ENCODE measurements around the gene TEX50. TPM values are rescaled to one million over a fixed set of nuclear protein-coding genes. Genes with fewer than 3 reads are reported as not detected.

Gene TEX50
- total and polyA plus RNA-seq, 2 donors from 2014 or later (not counting 2 experiments from before 2014, with no cell fraction given) = not detected

Other genes with a start within 250 kb of the TEX50 start
- gene PRDX6, start 158.0 kb upstream of the TEX50 start, total RNA-seq = 162 and 163 TPM in 2 replicates
- gene PRDX6, start 158.0 kb upstream of the TEX50 start, polyA plus RNA-seq = 233 and 268 TPM in 2 replicates
- gene SLC9C2, start 32.3 kb upstream of the TEX50 start, total RNA-seq = not detected in 2 replicates
- not detected in 2 replicates for gene SLC9C2, start 32.3 kb upstream of the TEX50 start, polyA plus RNA-seq
- 0.42 and 0.82 TPM in 2 replicates for gene ANKRD45, start 34.5 kb downstream of the TEX50 start, total RNA-seq
- gene ANKRD45, start 34.5 kb downstream of the TEX50 start, polyA plus RNA-seq = 0.27 and 0.29 TPM in 2 replicates
- gene KLHL20, start 79.6 kb downstream of the TEX50 start, total RNA-seq = 16.3 and 19.8 TPM in 2 replicates
- gene KLHL20, start 79.6 kb downstream of the TEX50 start, polyA plus RNA-seq = 4.1 and 4.2 TPM in 2 replicates
- 37.7 and 40.5 TPM in 2 replicates for gene DARS2, start 189.3 kb downstream of the TEX50 start, total RNA-seq
- 15.4 and 20.8 TPM in 2 replicates for gene DARS2, start 189.3 kb downstream of the TEX50 start, polyA plus RNA-seq
- gene CENPL, start 189.5 kb downstream of the TEX50 start, total RNA-seq = 15.5 and 16.1 TPM in 2 replicates
- gene CENPL, start 189.5 kb downstream of the TEX50 start, polyA plus RNA-seq = 4.8 and 5.9 TPM in 2 replicates
- gene GAS5, start 232.7 kb downstream of the TEX50 start, total RNA-seq = 361 and 387 TPM in 2 replicates
- gene GAS5, start 232.7 kb downstream of the TEX50 start, polyA plus RNA-seq = 417 and 443 TPM in 2 replicates
- gene ZBTB37, start 233.0 kb downstream of the TEX50 start, total RNA-seq = 2.8 and 3.4 TPM in 2 replicates
- 0.25 and 0.28 TPM in 2 replicates for gene ZBTB37, start 233.0 kb downstream of the TEX50 start, polyA plus RNA-seq

Measured in foreskin keratinocyte (primary cell).